IMR-90 (cell line): Measurements from ENCODE around the gene KCTD16. TPM values are rescaled to one million over a fixed set of nuclear protein-coding genes. Genes with fewer than 3 reads are reported as not detected.

Experiments
- ATAC-seq: fragments of 200-7000 bp; cut with Tn5 transposase; 2 replicates; pipeline ENCODE4 v1.9.1; 2020; ENCODE audit warnings: low read depth, mild to moderate bottlenecking, moderate library complexity
- BruUV-seq: library from RNA; stranded (reverse); fragments of 400-500 nt; replicated peaks from 2 replicates; lab custom pipeline; 2021; lab: Mats Ljungman, UMichigan
- CTCF ChIA-PET: fragments of 300-600 bp; formaldehyde crosslinking; extraction: SDS; loops from one replicate; lab custom pipeline; 2021; ENCODE audit warnings: antibody characterized with exemption; lab: Yijun Ruan, JAX
- POLR2A ChIA-PET: fragments of 300-600 bp; sonication (Branson Sonifier 250); formaldehyde crosslinking; loops from one replicate; lab custom pipeline; 2022; ENCODE audit warnings: antibody characterized with exemption; ENCODE audit not compliant: unreplicated experiment; lab: Charles Lee
- DNase-seq: peaks from one replicate; pipeline ENCODE4 v3.0.0; 2013
- H2AFZ ChIP-seq: replicated peaks from 2 replicates; pipeline ENCODE3; 2013; ENCODE audit warnings: low read length, mild to moderate bottlenecking; ENCODE audit not compliant: poor library complexity
- H2AK5ac ChIP-seq: 2 replicates; pipeline ENCODE4 v1.6.1; 2013; ENCODE audit warnings: low read depth, low read length, inconsistent platforms
- H2AK9ac ChIP-seq: replicated peaks from 2 replicates; pipeline ENCODE3; 2013; ENCODE audit warnings: mild to moderate bottlenecking, low read depth, low read length, moderate library complexity; ENCODE audit not compliant: poor library complexity
- H2BK120ac ChIP-seq: 2 replicates; pipeline ENCODE4 v1.6.1; 2013; ENCODE audit warnings: low read depth, low read length, inconsistent platforms
- H2BK15ac ChIP-seq: 3 replicates; pipeline ENCODE4 v1.6.1; 2013; ENCODE audit warnings: low read depth, low read length, inconsistent platforms
- H2BK20ac ChIP-seq: 2 replicates; pipeline ENCODE4 v1.6.1; 2013; ENCODE audit warnings: low read depth, mild to moderate bottlenecking, inconsistent platforms, low read length, moderate library complexity
- H2BK5ac ChIP-seq: 2 replicates; pipeline ENCODE4 v1.6.1; 2013; ENCODE audit warnings: mild to moderate bottlenecking, low read depth, low read length, inconsistent platforms; ENCODE audit not compliant: poor library complexity, severe bottlenecking
- H3K14ac ChIP-seq: replicated peaks from 2 replicates; pipeline ENCODE4 v1.6.1; 2013; ENCODE audit warnings: low read depth, low read length, inconsistent platforms
- H3K18ac ChIP-seq: 2 replicates; pipeline ENCODE4 v1.6.1; 2013; ENCODE audit warnings: low read depth, low read length, control low read depth
- H3K23ac ChIP-seq: 2 replicates; pipeline ENCODE4 v1.6.1; 2013; ENCODE audit warnings: low read depth, low read length, inconsistent platforms
- H3K27ac ChIP-seq: 2 replicates; pipeline ENCODE4 v1.5.1; 2013; ENCODE audit warnings: mild to moderate bottlenecking, control low read depth, low read length; ENCODE audit not compliant: insufficient read depth
- H3K27me3 ChIP-seq: 2 replicates; pipeline ENCODE4 v1.6.1; 2013; ENCODE audit warnings: low read length; ENCODE audit not compliant: control insufficient read depth, insufficient read depth
- H3K36me3 ChIP-seq: 2 replicates; pipeline ENCODE4 v1.6.1; 2013; ENCODE audit warnings: low read length, mixed read lengths; ENCODE audit not compliant: control insufficient read depth, insufficient read depth
- H3K4ac ChIP-seq: 2 replicates; pipeline ENCODE4 v1.6.1; 2013; ENCODE audit warnings: low read depth, low read length, inconsistent platforms
- H3K4me1 ChIP-seq: 2 replicates; pipeline ENCODE4 v1.6.1; 2013; ENCODE audit warnings: low read length, mixed read lengths; ENCODE audit not compliant: control insufficient read depth, insufficient read depth
- H3K4me2 ChIP-seq: 2 replicates; pipeline ENCODE4 v1.6.1; 2013; ENCODE audit warnings: low read depth, mild to moderate bottlenecking, control low read depth, low read length, moderate library complexity
- H3K4me3 ChIP-seq: 2 replicates; pipeline ENCODE4 v1.5.1; 2013; ENCODE audit warnings: low read depth, mild to moderate bottlenecking, control low read depth, low read length, moderate library complexity; ENCODE audit not compliant: insufficient read depth
- H3K56ac ChIP-seq: 2 replicates; pipeline ENCODE4 v1.6.1; 2013; ENCODE audit warnings: low read length, inconsistent platforms; ENCODE audit not compliant: insufficient read depth; ENCODE audit errors: extremely low read depth
- H3K79me1 ChIP-seq, 2 experiments: 2 replicates each; pipeline ENCODE4 v1.6.1; 2013; ENCODE audit warnings: low read length in 2 of 2, inconsistent platforms in 1 of 2, low read depth in 1 of 2
- H3K9ac ChIP-seq: 2 replicates; pipeline ENCODE4 v1.6.1; 2013; ENCODE audit warnings: low read depth, low read length, control low read depth
- H3K9me1 ChIP-seq: 2 replicates; pipeline ENCODE4 v1.6.1; 2013; ENCODE audit warnings: low read length, inconsistent platforms; ENCODE audit not compliant: insufficient read depth
- H3K9me3 ChIP-seq: 2 replicates; pipeline ENCODE4 v1.6.1; 2013; ENCODE audit warnings: low read length; ENCODE audit not compliant: control insufficient read depth, insufficient read depth
- H4K20me1 ChIP-seq: 2 replicates; pipeline ENCODE4 v1.6.1; 2013; ENCODE audit warnings: low read length, inconsistent platforms; ENCODE audit not compliant: insufficient read depth
- H4K5ac ChIP-seq: 2 replicates; pipeline ENCODE4 v1.6.1; 2013; ENCODE audit warnings: mild to moderate bottlenecking, low read depth, low read length, control low read depth
- H4K8ac ChIP-seq, 2 experiments: 2 replicates each; pipeline ENCODE4 v1.6.1; 2013; ENCODE audit warnings: low read depth in 2 of 2, low read length in 2 of 2, control low read depth in 1 of 2, inconsistent platforms in 1 of 2
- H4K91ac ChIP-seq: 2 replicates; pipeline ENCODE4 v1.6.1; 2013; ENCODE audit warnings: low read depth, low read length, inconsistent platforms; ENCODE audit not compliant: insufficient read depth
- CEBPB ChIP-seq: IDR thresholded peaks from 2 replicates; pipeline ENCODE4 v1.6.1; 2012; ENCODE audit warnings: low read depth, low read length, improper control_type of control experiment
- ELK1 ChIP-seq: fragments of 150-350 bp; IDR thresholded peaks from 2 replicates; pipeline ENCODE4 v1.6.1; 2016; ENCODE audit warnings: low read depth, mild to moderate bottlenecking, low read length, moderate library complexity, borderline replicate concordance
- FOS ChIP-seq: fragments of 150-350 bp; IDR thresholded peaks from 2 replicates; pipeline ENCODE4 v1.6.1; 2016; ENCODE audit warnings: low read depth, low read length
- MAZ ChIP-seq: IDR thresholded peaks from 2 replicates; pipeline ENCODE4 v1.6.1; 2012; ENCODE audit warnings: low read depth, mild to moderate bottlenecking, low read length, improper control_type of control experiment, moderate library complexity, borderline replicate concordance
- RFX5 ChIP-seq: IDR thresholded peaks from 2 replicates; pipeline ENCODE4 v1.8.0; 2012; ENCODE audit warnings: low read depth, mild to moderate bottlenecking, low read length, moderate library complexity
- SMC3 ChIP-seq: fragments of 150-350 bp; IDR thresholded peaks from 2 replicates; pipeline ENCODE4 v1.6.1; 2016; ENCODE audit warnings: low read depth, mild to moderate bottlenecking, antibody characterized with exemption, low read length, moderate library complexity
- WGBS, 2 experiments: methylation state at CpG; one replicate each; pipeline versions ENCODE4 v1.1.5 to v1.1.7; 2013; ENCODE audit warnings: missing lambda C conversion rate in 2 of 2; ENCODE audit not compliant: insufficient read length in 1 of 2; ENCODE audit errors: extremely low coverage in 2 of 2; 5-methylcytosine and 5-hydroxymethylcytosine counted together
- dilution Hi-C: fragments of 300-500 bp; cut with HindIII; formaldehyde crosslinking; loops from one replicate; pipeline ENCODE4 v1.14.3; 2018; ENCODE audit warnings: low sequenced_read_pairs; ENCODE audit not compliant: unreplicated experiment
- in situ Hi-C: fragments of 300-500 bp; cut with MboI; formaldehyde crosslinking; loops from 3 replicates; pipeline ENCODE4 v1.14.3; 2019; ENCODE audit warnings: low sequenced_read_pairs, inconsistent platforms, mixed read lengths
- intact Hi-C: fragments of 100-400 bp; cut with micrococcal nuclease; formaldehyde crosslinking; loops from 2 replicates; pipeline ENCODE4 v1.10.0; 2022
- polyA plus RNA-seq, 3 experiments: library from polyadenylated mRNA; depleted of rRNA; stranded (reverse); fragments of >200 nt; gene quantifications; 2 replicates each; pipeline ENCODE4 v1.2.3, GENCODE V29; 2012; ENCODE audit warnings: low replicate concordance in 1 of 3
- total RNA-seq: library from RNA; depleted of rRNA; stranded (reverse); fragments of >200 nt; gene quantifications from 2 replicates; pipeline ENCODE4 v1.2.3, GENCODE V29; 2012

Gene KCTD16
- total and polyA plus RNA-seq, 2 of the 4 experiments (the other 2 are of a cell fraction): 0.43 to 1.1 TPM

GRCh38 chr5:144429905-144430304 is 259.2 kb downstream of the KCTD16 start:
- no peaks in the 10 kb centered on the region for H4K20me1 ChIP-seq
- POLR2A ChIA-PET: no interaction called here
- H4K91ac ChIP-seq: no peak overlapping the region
- no peak overlapping the region for H3K14ac ChIP-seq
- H2AK5ac ChIP-seq: no peak overlapping the region
- no peak overlapping the region for H2BK15ac ChIP-seq
- H3K27ac ChIP-seq: no peak overlapping the region
- H3K4ac ChIP-seq: no peak overlapping the region
- no peak overlapping the region for H2BK5ac ChIP-seq
- no peak overlapping the region for H3K4me2 ChIP-seq
- H3K79me1 ChIP-seq: no peaks in the 10 kb centered on the region
- no peaks in the 10 kb centered on the region for H3K9me3 ChIP-seq
- H4K5ac ChIP-seq: no peak overlapping the region
- no peaks in the 10 kb centered on the region for H3K36me3 ChIP-seq
- in situ Hi-C loops: no loop called here
- H3K9me1 ChIP-seq: no peaks in the 10 kb centered on the region
- no peak for DNase-seq
- no peak overlapping the region for H2BK120ac ChIP-seq
- H3K23ac ChIP-seq: no peak overlapping the region
- no peaks in the 10 kb centered on the region for H3K27me3 ChIP-seq
- CTCF ChIA-PET: no interaction called here
- no peaks in the 10 kb centered on the region for H3K4me1 ChIP-seq
- no peak overlapping the region for H3K9ac ChIP-seq
- no peak overlapping the region for H3K56ac ChIP-seq
- ATAC-seq: no peak
- WGBS, 2 experiments: no CpG with 5 or more reads among the region's 1 CpG
- H2BK20ac ChIP-seq: no peak overlapping the region
- TF ChIP-seq FOS: no peak
- no peak for TF ChIP-seq RFX5
- no peak for TF ChIP-seq CEBPB
- no peak for TF ChIP-seq ELK1
- no peak for TF ChIP-seq SMC3
- no peak for TF ChIP-seq MAZ
- H3K4me3 ChIP-seq: no peak overlapping the region
- no peak overlapping the region for H2AK9ac ChIP-seq
- intact Hi-C loops: no loop called here
- dilution Hi-C loops: no loop called here
- H4K8ac ChIP-seq: no peak overlapping the region
- no TSS peak for BruUV-seq
- no peak overlapping the region for H2AFZ ChIP-seq
- H3K18ac ChIP-seq: no peak overlapping the region
